ENCODE results near the gene TNFRSF8.
A peak's percentile ranks its signal among the peaks of the same experiment; 100 is the strongest.
"Not testable (repeated sequence)": the region's sequence is repeated elsewhere in the genome, so short reads cannot be mapped to it uniquely, and the experiment has no call there.

The TNFRSF8 gene

DNA sequence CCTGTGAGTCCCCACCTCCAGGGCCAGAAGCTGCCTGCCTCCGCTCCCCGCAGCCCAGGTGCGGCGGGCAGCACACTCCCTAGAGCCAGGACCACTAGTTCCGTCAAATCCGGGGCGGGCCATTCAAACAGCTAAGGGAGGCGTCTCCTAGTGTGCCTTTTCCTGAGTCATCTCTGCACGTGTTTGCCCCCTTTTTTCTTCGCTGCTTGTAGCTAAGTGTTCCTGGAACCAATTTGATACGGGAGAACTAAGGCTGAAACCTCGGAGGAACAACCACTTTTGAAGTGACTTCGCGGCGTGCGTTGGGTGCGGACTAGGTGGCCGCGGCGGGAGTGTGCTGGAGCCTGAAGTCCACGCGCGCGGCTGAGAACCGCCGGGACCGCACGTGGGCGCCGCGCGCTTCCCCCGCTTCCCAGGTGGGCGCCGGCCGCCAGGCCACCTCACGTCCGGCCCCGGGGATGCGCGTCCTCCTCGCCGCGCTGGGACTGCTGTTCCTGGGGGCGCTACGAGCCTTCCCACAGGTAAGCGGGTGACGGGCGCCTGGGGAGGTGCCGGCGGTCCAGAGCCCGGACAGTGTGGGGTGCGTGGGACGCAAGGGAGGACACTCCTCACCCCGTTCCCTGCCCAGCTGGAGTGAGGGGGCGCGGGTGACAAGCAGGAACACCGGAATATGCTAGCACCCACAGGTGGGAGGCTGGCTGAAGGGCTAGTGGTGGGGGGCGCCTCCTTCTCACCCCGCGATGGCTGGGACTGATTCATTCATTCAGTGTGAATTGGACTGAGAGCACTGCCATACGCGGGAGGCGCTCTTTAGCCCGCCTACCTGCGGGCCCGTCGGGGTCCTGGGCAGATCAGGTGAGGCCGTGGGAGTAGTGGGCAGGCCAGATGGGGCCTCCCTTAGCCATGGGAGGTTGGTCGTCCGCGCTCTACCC is at the start of gene TNFRSF8:
TNFRSF8 (plus strand) TSS at position 163 of the 932 bp plus-strand sequence; CDS start at position 459, 296 bp downstream.
- DNase-seq, result no peak

DNA sequence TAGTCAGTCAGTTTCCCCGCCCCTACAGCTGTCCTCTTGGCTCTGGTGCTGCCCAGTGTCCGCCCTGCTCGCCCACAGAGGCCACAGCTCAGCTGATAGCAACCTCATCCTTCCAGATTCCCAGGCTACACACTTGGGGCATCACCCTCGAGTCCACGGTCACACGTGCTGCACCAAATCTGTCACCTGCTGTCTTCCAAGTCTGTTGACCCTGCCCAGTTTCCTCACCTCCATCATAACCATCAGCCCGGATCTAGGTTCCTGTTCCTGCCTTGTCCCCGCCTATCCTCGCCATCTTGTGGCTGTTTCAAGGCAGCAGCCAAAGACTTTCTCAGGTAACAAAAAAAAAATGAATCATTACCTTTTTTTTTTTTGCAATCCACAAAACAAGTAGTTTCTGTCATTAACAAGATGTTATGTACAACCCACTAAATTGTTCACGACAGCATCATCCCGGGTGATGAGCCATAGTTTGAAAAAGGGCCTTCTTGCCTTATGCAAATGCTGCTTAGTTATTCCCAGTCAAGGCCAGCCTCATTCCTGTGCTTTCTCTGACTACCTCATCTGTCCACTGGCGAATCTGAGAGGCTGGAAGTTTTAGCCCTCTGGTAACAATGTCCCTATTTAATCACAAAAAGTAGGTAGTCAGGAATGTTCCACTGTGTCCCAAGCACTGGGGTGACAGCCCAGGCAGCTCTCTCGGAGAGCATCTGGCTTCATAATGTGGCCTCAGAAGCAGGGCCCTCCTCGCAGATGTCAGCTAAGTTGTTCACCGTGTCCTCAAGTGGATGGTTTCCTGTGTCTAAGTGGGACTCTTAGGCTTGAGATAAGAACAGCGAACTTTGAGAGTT is 48.7 kb upstream of the TNFRSF8 start:
- peak; percentile 33 for DNase-seq

DNA sequence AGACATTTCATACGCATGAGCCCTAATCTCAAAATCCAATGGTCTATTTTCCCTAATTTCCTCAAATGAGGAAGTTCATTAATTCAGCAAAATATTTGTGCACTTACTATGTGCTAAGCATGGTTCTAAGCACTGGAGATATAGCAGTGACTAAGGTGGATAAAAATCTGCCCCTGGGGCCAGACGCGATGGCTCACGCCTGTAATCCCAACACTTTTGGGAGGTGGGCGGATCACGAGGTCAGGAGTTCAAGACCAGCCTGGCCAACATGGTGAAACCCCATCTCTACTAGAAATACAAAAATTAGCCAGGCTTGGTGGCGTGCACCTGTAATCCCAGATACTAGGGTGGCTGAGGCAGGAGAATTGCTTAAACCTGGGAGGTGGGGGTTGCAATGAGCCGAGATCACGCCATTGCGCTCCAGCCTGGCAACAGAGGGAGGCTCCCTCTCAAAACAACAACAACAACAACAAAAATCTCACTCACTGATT is 48.1 kb upstream of the TNFRSF8 start:
- DNase-seq, result no peak

DNA sequence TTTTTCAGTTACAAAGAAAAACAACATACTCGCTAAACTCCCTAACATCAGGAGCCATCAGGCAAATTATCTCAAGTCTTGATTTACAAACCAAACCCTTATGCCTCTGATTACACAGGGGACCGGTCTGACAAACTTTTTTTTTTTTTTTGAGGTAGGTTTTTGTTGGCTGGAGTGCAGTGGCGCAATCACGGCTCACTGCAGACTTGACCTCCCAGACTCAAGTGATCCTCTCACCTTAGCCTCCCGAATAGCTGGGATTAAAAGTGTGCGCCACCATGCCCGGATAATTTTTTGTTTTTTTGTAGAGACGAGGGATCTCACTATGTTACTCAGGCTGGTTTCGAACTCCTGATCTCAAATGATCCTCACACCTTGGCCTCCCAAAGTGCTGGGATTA is 47.6 kb upstream of the TNFRSF8 start:
- DNase-seq, result no peak

DNA sequence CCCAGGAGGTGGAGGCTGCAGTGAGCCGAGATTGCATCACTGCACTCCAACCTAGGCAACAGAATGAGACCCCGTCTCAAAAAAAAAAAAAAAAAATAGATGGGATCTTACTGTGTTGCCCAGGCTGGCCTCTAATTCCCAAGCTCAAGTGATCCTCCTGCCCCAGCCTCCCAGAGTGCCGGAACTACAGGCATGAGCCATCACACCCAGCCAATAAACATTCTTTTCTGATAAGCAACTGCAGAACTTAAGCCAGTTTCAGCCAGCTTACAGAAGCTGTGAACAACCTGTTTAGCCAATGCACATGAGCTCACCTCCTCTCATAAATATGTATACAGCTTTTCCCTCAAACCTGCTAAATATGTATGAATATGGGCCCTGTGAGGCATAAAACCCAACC is 46.9 kb upstream of the TNFRSF8 start:
- no peak for DNase-seq

DNA sequence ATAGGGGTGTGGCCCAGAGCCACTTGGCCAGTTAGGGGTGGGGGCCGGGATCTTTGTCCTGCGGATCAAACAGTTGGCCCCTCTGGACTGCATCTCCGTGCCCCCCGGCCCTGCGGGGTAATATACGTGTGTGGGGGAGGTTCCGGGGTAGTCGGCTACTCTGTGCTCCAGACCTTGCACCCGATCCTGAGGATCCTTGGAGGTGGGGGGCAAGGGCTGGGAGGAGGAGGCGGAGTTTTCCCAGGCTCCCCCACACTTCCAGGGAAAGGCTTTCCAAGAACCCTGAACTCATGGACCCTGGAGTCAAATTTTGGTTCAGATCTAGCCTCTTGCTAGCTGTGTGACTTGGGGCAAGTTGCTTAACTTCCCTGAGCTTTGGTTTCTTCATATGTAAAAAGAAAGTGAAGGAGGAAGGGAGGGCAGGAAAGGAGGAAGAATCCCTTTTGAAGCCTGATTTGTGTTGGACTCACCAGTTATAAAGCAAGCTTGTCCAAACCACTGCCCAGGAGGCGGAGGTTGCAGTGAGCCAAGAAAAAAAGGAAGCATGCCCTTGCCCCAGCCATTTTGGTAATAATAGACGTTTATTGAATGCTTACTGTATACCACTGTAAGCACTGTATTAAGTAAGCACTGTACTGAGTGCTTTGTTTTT is 43.1 kb upstream of the TNFRSF8 start:
- no peak for DNase-seq

DNA sequence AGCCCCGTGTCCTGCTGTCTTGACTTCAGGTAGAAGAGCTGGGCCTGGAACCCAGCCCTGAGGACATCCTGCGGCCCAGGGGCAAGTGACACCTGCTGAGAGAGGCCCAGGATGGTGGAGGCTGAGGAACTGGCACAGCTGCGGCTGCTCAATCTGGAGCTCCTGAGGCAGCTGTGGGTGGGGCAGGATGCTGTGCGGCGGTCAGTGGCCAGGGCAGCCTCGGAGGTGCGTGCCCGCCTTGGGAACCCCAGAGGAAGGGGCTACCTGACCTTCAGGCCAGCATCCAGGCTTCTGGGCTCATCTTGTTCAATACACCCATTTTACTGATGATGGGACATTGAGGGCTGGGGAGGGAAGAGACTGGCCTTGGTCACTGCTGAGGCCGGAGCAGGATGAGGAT is 41.5 kb upstream of the TNFRSF8 start:
- DNase-seq, result no peak

DNA sequence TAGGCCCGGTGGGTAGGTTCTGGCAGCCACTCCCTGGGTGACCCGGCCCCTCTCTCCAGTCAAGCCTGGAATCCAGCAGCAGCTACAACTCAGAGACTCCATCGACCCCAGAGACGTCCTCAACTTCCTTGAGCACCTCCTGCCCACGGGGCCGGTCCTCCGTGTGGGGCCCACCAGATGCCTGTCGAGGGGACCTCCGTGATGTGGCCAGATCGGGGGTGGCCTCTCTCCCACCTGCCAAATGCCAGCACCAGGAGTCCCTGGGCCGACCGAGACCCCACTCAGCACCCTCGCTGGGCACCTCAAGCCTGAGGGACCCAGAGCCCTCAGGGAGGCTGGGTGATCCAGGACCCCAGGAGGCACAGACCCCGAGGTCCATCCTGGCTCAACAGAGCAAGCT is 41.1 kb upstream of the TNFRSF8 start:
- DNase-seq, result no peak

DNA sequence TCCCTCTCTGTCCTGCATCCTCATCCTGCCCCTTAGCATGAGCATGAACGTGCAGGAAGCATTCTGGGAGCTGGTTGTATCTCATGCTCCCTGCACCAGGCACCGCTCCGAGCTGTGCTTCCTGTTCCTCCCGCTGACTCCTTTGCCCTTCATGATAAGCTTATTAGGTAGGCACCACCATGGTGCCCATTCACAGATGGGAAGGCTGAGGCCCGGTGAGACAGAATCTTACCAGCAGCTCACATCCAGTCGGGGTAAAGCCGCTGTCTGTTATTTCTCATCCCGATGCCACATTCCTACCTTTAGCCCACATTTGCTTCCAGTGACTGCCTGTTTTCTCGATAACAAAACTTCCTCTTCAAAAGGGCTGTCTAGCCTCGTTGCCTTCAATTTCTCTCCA is 36.5 kb upstream of the TNFRSF8 start:
- DNase-seq, result no peak

DNA sequence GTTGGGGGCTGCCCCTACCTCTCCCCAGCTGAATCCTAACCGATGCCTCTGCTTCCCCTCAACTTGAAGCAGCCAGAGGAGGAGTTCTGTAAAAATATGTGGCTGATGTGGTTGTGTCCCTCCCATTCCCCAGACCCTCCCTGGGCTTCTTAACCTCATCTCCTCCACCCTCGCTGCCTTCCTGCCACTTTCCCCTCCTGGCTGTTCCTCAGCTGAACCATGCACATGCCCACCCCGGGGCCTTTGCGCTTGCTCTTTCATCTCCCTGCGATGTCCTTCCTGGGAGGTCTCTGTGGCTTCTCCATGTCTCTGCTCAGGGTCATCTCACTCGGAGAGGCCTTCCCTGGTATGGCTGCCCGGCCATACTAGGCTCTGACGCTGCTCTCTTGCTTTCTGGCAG is 34.9 kb upstream of the TNFRSF8 start:
- DNase-seq, result no peak

DNA sequence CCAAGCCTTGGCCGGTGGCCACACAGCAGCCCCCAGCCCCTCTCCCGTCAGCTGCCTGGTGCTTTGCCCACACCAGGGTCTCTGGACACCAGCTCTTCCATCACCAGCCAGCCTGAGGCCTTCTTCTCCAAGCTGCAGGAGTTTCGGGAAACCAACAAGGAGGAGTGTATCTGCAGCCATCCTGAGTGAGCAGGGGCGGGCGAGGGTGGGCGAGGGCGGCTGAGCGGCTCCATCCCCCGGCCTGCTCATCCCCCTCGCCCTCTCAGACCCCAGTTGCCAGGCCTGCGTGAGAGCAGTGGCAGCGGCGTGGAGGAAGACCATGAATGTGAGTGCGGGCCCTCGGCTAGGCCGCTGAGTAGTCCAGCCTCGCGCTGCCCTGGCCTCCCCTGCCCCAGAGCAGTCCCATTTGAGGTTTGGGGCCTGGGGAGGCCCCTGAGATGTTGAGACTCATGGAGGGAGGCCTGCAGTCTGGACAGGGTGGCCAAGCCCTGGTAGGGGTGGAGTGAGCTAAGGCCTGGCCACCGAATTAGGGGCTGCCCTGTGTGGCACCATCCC is 34.1 kb upstream of the TNFRSF8 start:
- no peak for DNase-seq

DNA sequence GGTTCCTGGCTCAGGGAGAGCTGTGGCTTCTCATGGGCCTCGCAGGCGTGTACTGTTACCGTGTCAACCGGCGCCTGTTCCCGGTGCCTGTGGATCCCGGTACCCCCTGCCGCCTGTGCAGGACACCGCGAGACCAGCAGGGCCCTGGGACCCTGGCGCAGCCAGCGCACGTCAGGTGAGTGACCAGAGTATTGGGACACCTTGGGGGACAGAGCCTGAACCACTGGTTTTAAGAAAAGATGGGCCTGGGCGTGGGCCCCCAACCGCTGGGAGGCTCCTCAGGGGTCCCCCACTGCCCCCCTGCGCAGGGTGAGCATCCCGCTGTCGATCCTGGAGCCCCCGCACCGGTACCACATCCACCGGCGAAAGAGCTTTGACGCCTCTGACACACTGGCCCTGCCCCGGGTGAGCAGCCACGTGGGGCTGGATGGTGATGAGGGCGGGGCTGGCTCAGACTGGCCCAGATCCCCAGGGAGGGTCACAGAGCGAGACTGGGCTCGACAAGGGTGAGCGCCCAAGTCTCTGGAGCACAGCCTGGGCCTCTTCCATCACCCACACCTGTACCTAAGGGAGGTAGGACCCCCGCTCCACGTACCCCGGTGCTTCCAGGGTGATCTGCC is 33.3 kb upstream of the TNFRSF8 start:
- no peak for DNase-seq

DNA sequence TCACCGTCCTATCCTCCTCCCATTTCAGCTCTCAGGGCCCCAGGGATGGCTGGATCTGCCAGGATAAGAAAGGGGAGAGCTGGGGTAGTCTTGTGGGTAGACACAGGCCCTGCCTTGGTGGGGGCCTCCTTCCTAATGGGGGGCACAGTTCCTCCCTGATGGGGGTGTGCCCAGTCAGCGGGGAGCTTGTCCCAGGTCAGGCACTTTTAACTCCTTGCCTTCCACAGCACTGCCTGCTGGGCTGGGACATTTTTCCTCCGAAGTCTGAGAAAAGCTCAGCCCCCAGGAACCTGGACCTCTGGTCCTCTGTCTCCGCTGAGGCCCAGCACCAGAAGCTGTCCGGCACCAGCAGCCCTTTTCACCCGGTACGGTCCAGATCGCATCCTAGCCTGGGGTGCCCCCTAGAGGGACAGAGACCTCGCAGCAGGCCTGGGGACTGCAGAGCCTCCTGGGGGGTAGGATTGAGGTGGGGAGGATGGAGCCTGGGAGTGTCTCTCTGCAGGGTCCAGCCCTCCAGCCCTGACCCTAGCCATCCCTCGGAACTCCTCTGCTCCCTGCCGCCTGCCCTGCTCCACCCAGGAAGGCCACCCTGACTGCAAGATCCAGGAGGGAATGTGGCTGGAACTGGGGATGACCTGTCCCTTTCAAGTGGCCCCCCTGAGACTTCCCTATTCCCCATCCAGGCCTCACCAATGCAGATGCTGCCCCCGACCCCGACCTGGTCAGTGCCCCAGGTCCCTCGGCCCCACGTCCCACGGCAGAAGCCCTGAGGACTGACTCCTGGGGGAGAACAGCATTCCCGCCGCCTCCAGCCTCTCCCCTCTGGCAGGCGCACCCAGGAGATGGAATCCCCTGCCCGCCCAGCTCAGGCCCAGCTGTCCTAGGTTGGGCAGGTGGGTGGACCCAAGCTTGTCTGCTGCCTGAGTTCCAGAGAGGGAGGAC is 31.8 kb upstream of the TNFRSF8 start:
- no peak for DNase-seq

DNA sequence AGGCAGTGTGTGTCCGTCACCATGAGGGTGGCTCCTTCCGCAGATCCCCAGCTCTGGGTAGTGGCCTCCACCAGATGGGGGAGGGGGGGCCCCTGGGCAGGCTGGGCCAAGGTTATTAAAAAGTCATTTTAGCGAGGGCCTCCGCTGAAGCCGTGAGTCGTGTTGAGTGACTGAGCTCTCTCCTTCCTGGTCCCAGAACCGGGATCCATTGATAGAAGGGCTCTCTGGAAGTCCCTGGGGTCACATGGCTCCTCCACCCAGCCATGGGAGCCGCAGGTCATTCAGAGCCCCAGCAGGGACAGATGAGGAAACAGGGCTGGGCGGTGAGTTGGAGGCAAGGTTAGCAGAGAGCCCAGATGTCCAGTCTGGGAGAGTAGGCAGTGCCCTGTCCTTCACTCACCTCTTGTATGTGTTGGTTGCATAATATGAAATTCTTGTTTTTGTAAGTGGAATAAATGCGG is 30.9 kb upstream of the TNFRSF8 start:
- no peak for DNase-seq

DNA sequence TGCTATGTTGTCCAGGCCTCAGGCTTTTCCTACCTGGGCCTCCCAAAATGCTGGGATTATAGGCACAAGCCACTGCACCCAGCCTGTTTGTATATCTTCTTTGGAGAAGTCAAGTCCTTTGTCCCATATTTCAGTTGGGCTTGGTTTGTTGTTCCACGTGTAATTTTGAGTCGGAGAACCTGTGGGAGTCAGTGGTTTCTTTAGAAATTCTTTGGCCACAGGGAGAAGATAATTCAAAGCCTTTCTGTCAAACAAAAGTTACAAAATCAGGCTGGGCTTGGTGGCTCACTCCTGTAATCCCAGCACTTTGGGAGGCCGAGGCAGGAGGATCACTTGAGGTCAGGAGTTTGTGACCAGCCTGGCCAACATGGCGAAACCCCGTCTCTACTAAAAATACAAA is 29.7 kb upstream of the TNFRSF8 start:
- DNase-seq, result not testable (repeated sequence)

DNA sequence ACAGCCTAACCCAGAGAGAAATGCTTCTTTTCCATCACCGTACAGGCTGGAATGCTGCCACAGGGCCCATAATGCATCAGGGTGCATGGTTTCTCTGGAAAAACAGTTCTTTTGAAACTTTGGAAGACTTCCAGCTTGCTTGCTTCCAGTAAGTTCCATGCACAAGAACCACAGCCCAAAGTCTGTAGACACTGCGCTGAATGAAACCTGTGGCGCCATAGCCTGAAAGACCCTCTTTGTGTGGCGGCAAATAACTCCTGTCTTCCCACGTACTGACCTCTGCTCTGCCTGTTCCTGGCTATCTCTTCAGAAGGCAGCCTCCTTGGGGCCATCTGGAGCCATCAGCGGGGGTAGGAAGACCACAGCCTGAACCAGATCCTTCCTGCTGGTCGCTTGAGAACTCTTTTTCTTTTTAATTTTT is 28.7 kb upstream of the TNFRSF8 start:
- DNase-seq, result no peak

DNA sequence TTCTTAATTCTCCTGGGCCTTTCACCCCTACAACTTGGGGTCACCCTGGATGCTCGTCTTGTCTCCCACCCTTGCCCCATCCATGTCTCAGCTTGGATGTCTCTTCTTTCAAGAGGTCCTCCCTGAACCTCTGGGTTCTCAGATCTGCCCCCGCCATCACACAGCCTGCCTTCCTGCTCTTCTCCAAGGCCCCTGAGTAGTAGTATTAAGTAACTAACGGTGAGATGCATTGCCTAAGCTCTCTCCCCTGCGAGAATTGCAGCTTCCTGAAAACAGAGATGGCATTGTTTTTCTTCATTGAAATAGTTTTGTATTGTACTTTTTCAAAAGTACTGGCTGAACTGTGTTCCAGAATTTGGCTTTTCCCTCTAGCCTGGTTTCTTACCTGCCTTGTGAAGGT is 27.8 kb upstream of the TNFRSF8 start:
- DNase-seq, result no peak

DNA sequence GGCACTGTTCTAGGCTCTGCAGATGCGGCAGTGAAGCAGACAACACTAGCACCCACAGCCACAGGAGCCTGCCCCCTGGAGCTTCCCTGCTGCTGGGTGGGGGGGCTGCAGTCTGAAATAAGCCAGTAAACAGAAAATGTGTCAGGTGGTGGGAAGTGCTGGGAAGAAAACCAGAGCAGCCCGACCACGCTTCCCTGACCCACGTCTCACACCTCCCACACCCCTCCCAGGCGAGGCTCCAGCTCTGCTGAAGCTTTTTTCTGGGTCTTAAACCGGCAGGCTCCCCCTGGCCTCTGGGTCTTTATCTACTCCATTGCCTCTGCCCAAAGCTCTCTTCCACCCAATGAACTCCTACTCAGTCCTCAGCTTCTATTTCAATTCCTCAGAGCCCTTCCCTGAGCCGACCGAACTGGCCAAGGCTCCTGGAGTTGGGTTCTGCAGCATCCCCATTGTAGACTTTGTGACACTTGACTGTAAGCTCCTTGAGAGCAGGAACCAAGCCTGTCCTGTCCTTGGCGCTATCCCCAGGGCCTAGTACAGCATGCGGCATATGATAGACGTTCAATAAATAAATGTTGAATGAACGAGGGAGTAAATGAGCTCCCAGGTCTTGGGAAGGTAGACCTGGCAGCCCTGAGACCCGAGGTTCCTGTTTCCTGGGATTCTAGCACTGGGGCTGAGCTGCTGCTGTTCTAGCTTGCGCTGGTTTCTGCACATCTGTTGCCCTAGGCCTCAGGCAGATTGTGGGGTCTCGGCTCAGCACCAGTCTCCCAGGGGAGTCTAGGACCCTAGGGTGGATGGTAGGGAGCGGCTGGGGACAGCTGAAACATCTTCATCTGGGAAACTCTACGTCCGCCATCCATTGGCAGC is 25.4 kb upstream of the TNFRSF8 start:
- DNase-seq, result no peak

DNA sequence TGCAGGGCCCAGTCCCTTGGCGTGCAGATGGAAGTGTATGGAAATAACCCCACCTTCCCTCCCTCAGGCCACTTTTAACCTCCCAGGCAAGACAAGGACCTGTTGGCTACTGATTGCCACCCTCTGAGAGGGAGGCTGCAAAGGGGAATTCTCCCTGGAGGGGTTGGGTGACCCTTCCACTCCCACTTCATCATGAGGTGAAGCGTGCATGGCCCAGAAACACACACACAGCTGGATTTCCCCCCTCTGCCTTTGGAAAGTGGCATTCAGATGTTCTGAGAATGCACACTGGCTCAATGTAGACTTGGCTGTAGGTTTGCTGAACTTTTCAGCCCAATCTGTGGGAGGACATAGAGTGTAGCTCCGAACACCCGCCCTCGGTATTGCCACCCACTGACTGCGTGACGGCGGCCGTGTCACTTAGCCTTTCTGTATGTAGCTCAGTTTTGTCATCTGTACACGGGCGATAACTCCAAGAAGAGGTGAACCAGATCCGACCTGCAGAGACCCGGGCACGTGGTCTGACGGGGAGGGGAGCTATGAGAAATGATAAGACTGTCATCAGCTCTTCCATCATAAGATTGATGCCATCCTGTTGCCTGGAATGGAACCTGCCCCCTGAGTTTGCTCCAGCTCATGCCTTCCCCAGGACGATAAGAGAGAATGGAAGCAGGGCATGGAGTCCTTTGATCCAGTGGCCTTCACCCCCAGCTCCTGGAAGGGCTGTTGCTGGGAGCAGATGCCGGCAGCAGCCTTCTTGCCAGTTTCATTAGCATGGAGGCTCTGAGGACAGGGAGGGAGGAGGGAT is 24.5 kb upstream of the TNFRSF8 start:
- DNase-seq, result no peak
